ENCODE results near the gene RBM20.
A peak's percentile ranks its signal among the peaks of the same experiment; 100 is the strongest.
"Not testable (repeated sequence)": the region's sequence is repeated elsewhere in the genome, so short reads cannot be mapped to it uniquely, and the experiment has no call there.

RBM20 gene

DNA sequence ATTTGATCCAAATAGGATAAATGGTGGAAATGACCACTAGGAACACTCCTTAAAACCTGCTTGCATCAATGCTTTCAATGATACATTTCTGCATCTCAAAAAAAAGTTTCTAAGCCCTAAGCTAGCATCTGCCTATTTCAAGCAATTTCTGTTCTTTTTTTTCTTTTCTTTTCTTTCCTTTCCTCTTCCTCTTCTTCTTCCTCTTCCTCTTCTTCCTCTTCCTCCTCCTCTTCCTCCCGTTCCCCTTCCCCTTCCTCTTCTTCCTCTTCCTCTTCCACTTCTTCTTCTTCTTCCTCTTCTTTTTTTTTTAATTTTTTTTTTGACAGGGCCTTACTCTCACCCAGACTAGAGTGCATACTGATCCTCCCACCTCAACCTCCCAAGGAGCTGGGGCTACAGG, 15.4 kb downstream of the RBM20 start:
- H3K27ac ChIP-seq = no peak overlapping the region
- DNase-seq (ENCODE audit: low spot score) = no peak
- TF ChIP-seq, protein P1, sequence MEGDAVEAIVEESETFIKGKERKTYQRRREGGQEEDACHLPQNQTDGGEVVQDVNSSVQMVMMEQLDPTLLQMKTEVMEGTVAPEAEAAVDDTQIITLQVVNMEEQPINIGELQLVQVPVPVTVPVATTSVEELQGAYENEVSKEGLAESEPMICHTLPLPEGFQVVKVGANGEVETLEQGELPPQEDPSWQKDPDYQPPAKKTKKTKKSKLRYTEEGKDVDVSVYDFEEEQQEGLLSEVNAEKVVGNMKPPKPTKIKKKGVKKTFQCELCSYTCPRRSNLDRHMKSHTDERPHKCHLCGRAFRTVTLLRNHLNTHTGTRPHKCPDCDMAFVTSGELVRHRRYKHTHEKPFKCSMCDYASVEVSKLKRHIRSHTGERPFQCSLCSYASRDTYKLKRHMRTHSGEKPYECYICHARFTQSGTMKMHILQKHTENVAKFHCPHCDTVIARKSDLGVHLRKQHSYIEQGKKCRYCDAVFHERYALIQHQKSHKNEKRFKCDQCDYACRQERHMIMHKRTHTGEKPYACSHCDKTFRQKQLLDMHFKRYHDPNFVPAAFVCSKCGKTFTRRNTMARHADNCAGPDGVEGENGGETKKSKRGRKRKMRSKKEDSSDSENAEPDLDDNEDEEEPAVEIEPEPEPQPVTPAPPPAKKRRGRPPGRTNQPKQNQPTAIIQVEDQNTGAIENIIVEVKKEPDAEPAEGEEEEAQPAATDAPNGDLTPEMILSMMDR (IDR thresholded peaks at IDR 0.05) = no peak
- H3K4me3 ChIP-seq = no peak overlapping the region

DNA sequence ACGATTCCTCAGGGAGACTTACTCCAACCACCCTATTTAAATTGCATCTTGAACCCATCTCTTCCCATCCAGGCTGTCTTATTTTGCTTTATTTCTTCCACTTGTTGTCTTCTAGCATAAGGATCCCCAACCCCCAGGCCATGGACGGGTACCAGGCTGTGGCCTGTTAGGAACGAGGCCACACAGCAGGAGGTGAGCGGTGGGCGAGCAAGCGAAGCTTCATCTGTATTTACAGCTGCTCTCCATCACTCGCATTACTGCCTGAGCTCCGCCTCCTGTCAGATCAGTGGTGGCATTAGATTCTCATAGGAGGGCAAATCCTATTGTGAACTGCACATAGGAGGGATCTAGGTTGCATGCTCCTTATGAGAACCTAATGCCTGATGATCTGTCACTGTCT, 16.2 kb downstream of the RBM20 start:
- DNase-seq (ENCODE audit: low spot score); H3K4me3 ChIP-seq; H3K27ac ChIP-seq: not testable (repeated sequence)

DNA sequence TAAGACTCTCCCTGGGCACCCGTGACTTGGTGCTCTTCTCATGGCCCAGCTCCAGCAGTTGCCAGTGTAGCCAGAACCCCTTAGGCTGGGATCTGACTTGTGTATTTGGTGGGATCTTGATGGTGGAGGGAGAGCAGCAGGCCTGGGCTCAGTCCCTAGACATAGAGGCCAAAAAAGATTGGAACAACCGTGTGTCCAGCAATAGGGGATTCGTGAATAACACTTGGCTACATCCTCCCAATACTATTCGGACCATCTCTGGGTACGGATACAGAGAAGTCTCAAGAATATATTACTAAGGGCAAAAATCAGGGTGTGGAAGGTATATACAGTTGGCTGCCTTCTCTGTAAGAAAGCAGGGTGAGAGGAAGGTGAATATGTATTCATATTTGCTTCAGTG, 17.2 kb downstream of the RBM20 start:
- Histone ChIP-seq H3K4me3 (no peak overlapping the region), H3K27ac (no peak overlapping the region)
- DNase-seq (ENCODE audit: low spot score) = no peak
- TF ChIP-seq, protein P1 (IDR thresholded peaks at IDR 0.05) = no peak

DNA sequence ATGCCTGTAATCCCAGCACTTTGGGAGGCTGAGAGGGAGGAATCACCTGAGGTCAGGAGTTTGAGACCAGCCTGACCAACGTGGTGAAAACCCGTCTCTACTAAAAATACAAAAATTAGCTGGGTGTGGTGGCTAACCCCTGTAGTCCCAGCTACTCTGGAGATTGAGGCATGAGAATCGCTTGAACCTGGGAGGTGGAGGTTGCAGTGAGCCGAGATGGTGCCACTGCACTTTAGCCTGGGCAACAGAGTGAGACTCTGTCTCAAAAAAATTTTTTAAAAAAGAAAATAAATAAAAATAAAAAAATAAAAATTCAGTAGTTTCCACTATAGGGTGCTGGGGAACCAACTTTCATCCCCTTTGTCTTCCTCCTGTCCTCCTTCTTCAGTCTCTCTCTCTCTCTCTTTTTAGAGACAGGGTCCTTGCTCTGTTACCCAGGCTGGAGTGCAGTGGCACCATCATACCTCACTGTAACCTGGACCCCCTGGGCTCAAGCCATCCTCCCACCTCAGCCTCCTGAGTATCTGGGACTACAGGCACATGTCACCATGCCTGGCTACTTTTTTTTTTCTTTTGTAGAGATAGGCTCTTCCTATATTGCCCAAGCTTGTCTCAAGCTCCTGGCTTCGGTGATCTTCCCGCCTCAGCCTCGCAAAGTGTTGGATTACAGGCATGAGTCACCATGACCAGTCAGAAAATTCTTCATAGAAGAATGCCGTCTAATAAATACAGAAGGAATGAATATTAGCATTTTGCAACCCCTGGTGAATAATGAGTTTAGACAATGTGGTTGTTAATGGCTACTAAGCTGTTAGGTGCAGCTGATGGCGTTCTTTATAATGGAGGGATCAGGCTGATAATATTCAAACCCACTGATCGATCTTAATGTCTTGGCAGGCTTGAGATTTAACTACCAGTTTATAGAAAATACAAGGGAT, 20.6 kb downstream of the RBM20 start:
- no peak overlapping the region for H3K4me3 ChIP-seq
- peak overlapping the region in 1 of 2 donors; percentile 41 for H3K27ac ChIP-seq
- DNase-seq (ENCODE audit: low spot score) = peak; percentile 82
- TF ChIP-seq, protein P1 (IDR thresholded peaks at IDR 0.05) = no peak

DNA sequence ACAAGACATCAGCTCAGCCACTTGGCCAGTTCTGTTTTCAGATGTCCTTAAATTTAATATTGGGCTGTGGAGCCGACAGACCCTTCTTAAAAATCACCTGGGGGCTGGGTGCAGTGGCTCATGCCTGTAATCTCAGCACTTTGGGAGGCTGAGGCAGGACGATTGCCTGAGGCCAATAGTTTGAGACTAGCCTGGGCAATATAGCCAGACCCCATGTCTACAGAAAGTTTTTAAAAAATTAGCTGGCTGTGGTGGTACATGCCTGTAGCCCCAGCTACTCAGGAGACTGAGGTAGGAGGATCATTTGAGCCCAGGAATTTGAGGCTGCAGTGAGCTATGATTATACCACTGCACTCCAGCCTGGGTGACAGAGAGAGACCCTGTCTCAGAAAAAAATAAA, 22.1 kb downstream of the RBM20 start:
- not testable (repeated sequence) for H3K27ac ChIP-seq; H3K4me3 ChIP-seq; DNase-seq (ENCODE audit: low spot score)

DNA sequence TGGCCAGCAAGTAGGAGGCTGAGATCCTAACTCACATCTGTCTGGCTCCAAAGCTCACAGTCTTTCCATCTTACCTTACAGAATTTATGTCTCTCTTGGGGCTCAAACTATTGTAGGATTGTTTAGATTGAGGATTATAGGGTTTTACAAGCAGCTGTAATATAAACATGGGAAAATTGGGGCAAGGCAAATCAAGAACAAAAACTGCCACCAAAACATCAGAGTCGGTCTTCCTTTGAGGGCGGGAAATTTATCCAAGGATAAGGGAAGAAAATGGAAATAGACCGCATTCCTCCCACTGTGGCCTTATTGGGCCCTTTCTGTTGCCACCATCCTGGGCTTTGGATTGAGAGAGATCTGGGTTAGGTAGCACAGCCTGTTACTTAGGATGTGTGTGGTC, 22.5 kb downstream of the RBM20 start:
- DNase-seq (ENCODE audit: low spot score) = no peak
- H3K4me3 ChIP-seq = no peak overlapping the region
- TF ChIP-seq, protein P1 (IDR thresholded peaks at IDR 0.05) = no peak
- peak overlapping the region; percentile 51 to 80 for H3K27ac ChIP-seq

DNA sequence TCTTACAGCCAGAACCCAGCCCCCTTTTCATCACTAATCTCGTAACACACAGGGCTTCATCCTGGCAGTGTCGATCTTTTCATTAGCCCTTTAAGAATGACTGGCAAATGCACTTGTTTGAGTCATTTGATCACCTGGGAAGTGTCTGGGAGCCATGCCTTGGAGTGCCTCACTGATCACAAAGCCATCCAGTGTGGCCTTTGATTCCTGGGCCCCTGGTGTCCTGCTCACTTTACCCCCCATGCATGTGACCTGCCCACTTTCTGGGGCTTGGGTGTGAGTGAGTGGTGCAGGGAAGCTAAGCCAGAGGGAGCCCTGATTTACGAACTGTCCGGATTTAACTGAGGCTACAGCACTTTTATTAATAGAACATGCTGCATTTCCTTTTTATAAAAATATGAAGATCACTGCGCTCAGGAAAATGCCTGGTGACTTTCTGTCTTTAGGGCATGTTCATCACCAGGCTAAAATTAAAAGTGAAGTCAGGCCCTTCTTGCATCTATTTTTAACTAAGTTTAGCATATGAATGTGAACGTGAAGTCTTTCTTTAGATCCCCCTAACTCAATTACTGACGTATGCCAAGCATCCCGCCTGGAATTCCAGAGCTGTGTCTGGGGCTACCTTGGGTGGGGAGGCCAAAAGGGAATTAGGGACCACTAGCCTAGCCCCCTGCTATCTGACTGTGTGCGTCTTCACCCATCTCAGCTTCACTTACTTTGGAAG, 23.6 kb downstream of the RBM20 start:
- Histone ChIP-seq H3K27ac (peak overlapping the region; percentile 51 to 80), H3K4me3 (no peak overlapping the region)
- TF ChIP-seq, protein P1 (IDR thresholded peaks at IDR 0.05) = no peak
- no peak for DNase-seq (ENCODE audit: low spot score)

DNA sequence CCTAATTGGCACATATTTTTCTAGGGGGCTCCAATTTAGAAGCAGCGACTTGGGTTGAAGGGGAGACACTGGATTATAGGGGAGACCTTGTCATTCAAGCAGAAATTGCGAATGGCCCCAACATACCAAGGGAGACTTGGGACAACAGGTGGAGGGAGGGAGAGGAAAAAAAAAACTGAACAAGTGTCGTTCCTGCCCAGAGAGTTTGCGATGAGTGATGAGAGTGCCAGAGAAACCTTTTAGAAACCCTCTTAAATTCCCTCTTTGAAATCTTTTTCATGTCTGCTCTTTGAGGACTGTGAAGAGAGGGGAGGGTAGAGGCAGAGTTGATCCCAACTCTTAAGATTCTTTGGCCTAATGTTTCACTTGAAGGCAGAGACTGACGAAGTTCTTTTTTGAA, 24.3 kb downstream of the RBM20 start:
- no peak for DNase-seq (ENCODE audit: low spot score)
- H3K27ac ChIP-seq = peak overlapping the region; percentile 51 to 80

More for the DNA sequence above, 24.3 kb downstream of the RBM20 start:
- TF ChIP-seq, protein P1 (IDR thresholded peaks at IDR 0.05) = no peak
- no peak overlapping the region for H3K4me3 ChIP-seq
